ENCODE measurements around the gene DCAF6.

The DCAF6 gene

DNA sequence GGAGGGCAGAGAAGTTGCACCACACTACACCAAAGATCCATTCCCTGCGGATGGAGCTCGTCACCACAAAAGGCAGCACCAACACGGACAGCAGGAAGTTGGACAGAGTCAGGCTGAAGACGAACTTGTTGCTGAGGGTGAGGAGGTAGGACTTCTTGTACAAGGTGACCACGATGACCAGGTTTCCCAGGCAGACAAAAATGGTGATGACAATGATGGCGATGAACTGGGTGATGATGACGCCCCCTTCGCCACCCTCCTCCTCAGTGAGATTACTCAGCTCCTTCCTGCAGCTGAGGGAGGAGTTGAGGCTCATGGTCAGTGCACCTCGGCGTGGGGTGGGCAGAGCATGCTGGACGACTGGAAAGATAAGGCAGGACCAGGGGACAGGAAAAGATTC is 168.1 kb downstream of the DCAF6 start:
- peaks cover 0 to 5% of the 10 kb centered on the region in 2 experiments for H3K36me3 ChIP-seq (ENCODE audit: control insufficient read depth in 1 of 2, insufficient read depth in 2 of 2, low read length in 2 of 2)
- H2BK120ac ChIP-seq (ENCODE audit: insufficient read depth, low read length, poor library complexity) = no peak overlapping the region
- H2BK5ac ChIP-seq (ENCODE audit: low read depth, low read length, poor library complexity) = no peak overlapping the region
- H3K27me3 ChIP-seq (ENCODE audit: insufficient read depth, low read length) = no peaks in the 10 kb centered on the region
- no peak overlapping the region for H3K4ac ChIP-seq (ENCODE audit: low read depth, low read length)
- no peak overlapping the region for H2AFZ ChIP-seq (ENCODE audit: insufficient read depth, low read length, poor library complexity)
- H2AK5ac ChIP-seq (ENCODE audit: low read length) = no peak overlapping the region
- H3K79me2 ChIP-seq (ENCODE audit: control insufficient read depth, insufficient read depth, low read length, poor library complexity) = no peaks in the 10 kb centered on the region
- H3K4me1 ChIP-seq (ENCODE audit: control insufficient read depth in 1 of 2, insufficient read depth in 2 of 2, low read length in 2 of 2) = peaks cover 0 to 6% of the 10 kb centered on the region in 2 experiments
- no peak overlapping the region for H4K12ac ChIP-seq (ENCODE audit: low read depth, low read length)
- WGBS (ENCODE audit: extremely low coverage, insufficient coverage, insufficient read length) = no CpG with 5 or more reads among the region's 11 CpGs
- H3K4me2 ChIP-seq (ENCODE audit: low read length) = no peak overlapping the region
- peak overlapping the region; percentile 52 for H3K23ac ChIP-seq (ENCODE audit: low read length)
- no peak overlapping the region for H2BK12ac ChIP-seq (ENCODE audit: low read length)
- H3K4me3 ChIP-seq (ENCODE audit: low read depth, low read length) = no peak overlapping the region
- H3K9me3 ChIP-seq (ENCODE audit: insufficient read depth, low read depth, low read length) = no peaks in the 10 kb centered on the region
- no peak overlapping the region for H4K91ac ChIP-seq (ENCODE audit: low read depth, low read length)
- no peak overlapping the region for H3K18ac ChIP-seq (ENCODE audit: low read length)
- no peak overlapping the region for H4K8ac ChIP-seq (ENCODE audit: low read depth, low read length)
- DNase-seq = no peak
- no peak overlapping the region for H3K9ac ChIP-seq (ENCODE audit: low read length)
- H3K14ac ChIP-seq (ENCODE audit: low read length) = no peak overlapping the region
- no peaks in the 10 kb centered on the region for H3K79me1 ChIP-seq (ENCODE audit: low read length)
- no peak overlapping the region for H3K27ac ChIP-seq (ENCODE audit: low read depth, low read length)

DNA sequence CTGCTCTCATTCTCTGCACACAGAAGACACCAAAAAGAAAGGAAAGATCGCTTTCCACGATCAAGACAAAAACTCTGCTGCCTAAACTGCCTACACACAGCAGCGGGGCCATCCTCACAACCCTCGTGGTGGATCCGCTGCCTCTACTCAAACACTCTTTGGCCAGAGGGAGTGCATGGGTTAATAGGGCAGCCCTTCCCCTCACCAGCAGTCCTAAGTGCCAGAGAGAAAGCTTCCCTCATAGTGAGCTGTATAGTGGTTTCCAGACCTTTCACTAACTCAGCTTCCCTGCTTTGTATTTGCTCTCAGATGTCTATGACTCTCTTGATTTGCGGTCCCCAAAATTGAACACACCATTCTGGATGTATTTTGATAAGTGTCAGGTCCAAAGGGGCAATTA is 169.4 kb downstream of the DCAF6 start:
- Histone ChIP-seq H3K79me1 (ENCODE audit: low read length) (no peaks in the 10 kb centered on the region), H3K79me2 (ENCODE audit: control insufficient read depth, insufficient read depth, low read length, poor library complexity) (no peaks in the 10 kb centered on the region), H3K4me1 (ENCODE audit: control insufficient read depth in 1 of 2, insufficient read depth in 2 of 2, low read length in 2 of 2) (no peaks in the 10 kb centered on the region), H4K8ac (ENCODE audit: low read depth, low read length) (no peak overlapping the region), H3K4me3 (ENCODE audit: low read depth, low read length) (peak overlapping the region; percentile 32), H4K91ac (ENCODE audit: low read depth, low read length) (no peak overlapping the region), H4K12ac (ENCODE audit: low read depth, low read length) (no peak overlapping the region), H3K18ac (ENCODE audit: low read length) (no peak overlapping the region), H3K27me3 (ENCODE audit: insufficient read depth, low read length) (no peaks in the 10 kb centered on the region), H3K9me3 (ENCODE audit: insufficient read depth, low read depth, low read length) (no peaks in the 10 kb centered on the region), H2BK120ac (ENCODE audit: insufficient read depth, low read length, poor library complexity) (no peak overlapping the region), H3K4me2 (ENCODE audit: low read length) (no peak overlapping the region), H2AK5ac (ENCODE audit: low read length) (no peak overlapping the region), H2BK12ac (ENCODE audit: low read length) (no peak overlapping the region), H3K27ac (ENCODE audit: low read depth, low read length) (no peak overlapping the region), H3K23ac (ENCODE audit: low read length) (no peak overlapping the region), H3K4ac (ENCODE audit: low read depth, low read length) (no peak overlapping the region), H3K14ac (ENCODE audit: low read length) (no peak overlapping the region), H3K36me3 (ENCODE audit: control insufficient read depth in 1 of 2, insufficient read depth in 2 of 2, low read length in 2 of 2) (peaks cover 0 to 5% of the 10 kb centered on the region in 2 experiments), H2BK5ac (ENCODE audit: low read depth, low read length, poor library complexity) (no peak overlapping the region), H2AFZ (ENCODE audit: insufficient read depth, low read length, poor library complexity) (no peak overlapping the region), H3K9ac (ENCODE audit: low read length) (no peak overlapping the region)
- no peak for DNase-seq
- WGBS (ENCODE audit: extremely low coverage, insufficient coverage, insufficient read length) = no CpG with 5 or more reads among the region's 6 CpGs

DNA sequence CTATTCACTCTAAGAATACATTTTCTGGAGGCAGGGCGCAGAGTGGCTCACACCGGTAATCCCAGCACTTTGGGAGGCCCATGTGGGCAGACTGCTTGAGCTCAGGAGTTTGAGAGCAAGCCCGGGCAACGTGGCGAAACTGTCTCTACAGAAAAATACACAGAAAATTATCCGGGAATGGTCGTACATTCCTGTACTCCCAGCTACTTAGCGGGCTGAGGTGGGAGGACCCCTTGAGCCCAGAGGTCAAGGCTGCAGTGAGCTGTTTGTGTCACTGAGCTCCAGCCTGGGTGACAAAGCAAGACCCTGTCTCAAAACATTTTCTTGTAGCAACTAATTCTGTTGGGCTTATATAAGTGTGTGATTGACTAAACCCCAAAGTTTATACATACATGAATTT is 169.8 kb downstream of the DCAF6 start:
- no peak overlapping the region for H2BK12ac ChIP-seq (ENCODE audit: low read length)
- H3K9ac ChIP-seq (ENCODE audit: low read length) = no peak overlapping the region
- no peaks in the 10 kb centered on the region for H3K27me3 ChIP-seq (ENCODE audit: insufficient read depth, low read length)
- H4K12ac ChIP-seq (ENCODE audit: low read depth, low read length) = no peak overlapping the region
- H3K79me2 ChIP-seq (ENCODE audit: control insufficient read depth, insufficient read depth, low read length, poor library complexity) = no peaks in the 10 kb centered on the region
- no peak overlapping the region for H2AK5ac ChIP-seq (ENCODE audit: low read length)
- H3K4me2 ChIP-seq (ENCODE audit: low read length) = no peak overlapping the region
- no peaks in the 10 kb centered on the region for H3K9me3 ChIP-seq (ENCODE audit: insufficient read depth, low read depth, low read length)
- H2BK5ac ChIP-seq (ENCODE audit: low read depth, low read length, poor library complexity) = no peak overlapping the region
- H3K4me1 ChIP-seq (ENCODE audit: control insufficient read depth in 1 of 2, insufficient read depth in 2 of 2, low read length in 2 of 2) = peaks cover 0 to 3% of the 10 kb centered on the region in 2 experiments
- no CpG with 5 or more reads among the region's 8 CpGs for WGBS (ENCODE audit: extremely low coverage, insufficient coverage, insufficient read length)
- no peak overlapping the region for H4K8ac ChIP-seq (ENCODE audit: low read depth, low read length)
- H2AFZ ChIP-seq (ENCODE audit: insufficient read depth, low read length, poor library complexity) = no peak overlapping the region
- H3K4ac ChIP-seq (ENCODE audit: low read depth, low read length) = no peak overlapping the region
- H3K14ac ChIP-seq (ENCODE audit: low read length) = no peak overlapping the region
- H4K91ac ChIP-seq (ENCODE audit: low read depth, low read length) = no peak overlapping the region
- no peak overlapping the region for H3K27ac ChIP-seq (ENCODE audit: low read depth, low read length)
- no peak for DNase-seq
- H3K4me3 ChIP-seq (ENCODE audit: low read depth, low read length) = no peak overlapping the region
- H2BK120ac ChIP-seq (ENCODE audit: insufficient read depth, low read length, poor library complexity) = no peak overlapping the region
- no peaks in the 10 kb centered on the region for H3K79me1 ChIP-seq (ENCODE audit: low read length)
- H3K18ac ChIP-seq (ENCODE audit: low read length) = no peak overlapping the region
- H3K36me3 ChIP-seq (ENCODE audit: control insufficient read depth in 1 of 2, insufficient read depth in 2 of 2, low read length in 2 of 2) = peaks cover 0 to 5% of the 10 kb centered on the region in 2 experiments
- H3K23ac ChIP-seq (ENCODE audit: low read length) = no peak overlapping the region

DNA sequence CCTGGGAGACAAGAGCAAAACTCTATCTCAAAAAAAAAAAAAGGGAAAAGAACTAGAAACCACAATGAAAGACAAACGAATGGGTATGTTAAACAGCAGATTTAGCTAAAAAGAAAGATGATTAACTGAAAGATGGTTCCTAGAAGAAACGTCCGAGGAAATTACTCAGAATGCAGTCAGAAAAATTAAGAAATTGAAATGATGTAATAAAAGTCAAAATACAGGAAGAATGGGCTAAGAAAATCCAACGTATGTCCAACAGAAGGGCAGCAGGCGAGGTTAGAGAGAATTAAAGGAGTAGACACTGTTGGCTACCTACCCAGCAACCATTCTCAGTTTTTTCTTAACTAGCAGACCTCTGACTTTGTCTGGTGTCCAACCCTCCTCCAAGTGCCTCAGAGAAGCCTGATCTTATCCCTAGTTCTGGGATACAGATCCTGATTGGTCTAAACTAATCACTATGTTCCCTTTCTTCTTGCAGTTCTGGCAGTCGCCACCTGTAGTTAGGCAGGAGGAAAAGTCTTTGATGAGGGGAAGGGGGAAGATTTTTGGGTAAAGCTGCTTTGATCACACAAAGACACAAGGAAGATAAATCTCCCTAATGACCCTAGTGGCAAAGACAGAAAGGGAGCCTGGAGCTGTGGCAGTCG is 174.5 kb downstream of the DCAF6 start:
- Histone ChIP-seq H3K27me3 (ENCODE audit: insufficient read depth, low read length) (no peaks in the 10 kb centered on the region), H2AFZ (ENCODE audit: insufficient read depth, low read length, poor library complexity) (no peak overlapping the region), H2BK5ac (ENCODE audit: low read depth, low read length, poor library complexity) (no peak overlapping the region), H4K91ac (ENCODE audit: low read depth, low read length) (no peak overlapping the region), H3K79me2 (ENCODE audit: control insufficient read depth, insufficient read depth, low read length, poor library complexity) (no peaks in the 10 kb centered on the region), H4K12ac (ENCODE audit: low read depth, low read length) (no peak overlapping the region), H3K4me1 (ENCODE audit: control insufficient read depth in 1 of 2, insufficient read depth in 2 of 2, low read length in 2 of 2) (peaks cover 3 to 4% of the 10 kb centered on the region in 2 experiments), H3K9me3 (ENCODE audit: insufficient read depth, low read depth, low read length) (no peaks in the 10 kb centered on the region), H2BK120ac (ENCODE audit: insufficient read depth, low read length, poor library complexity) (no peak overlapping the region), H4K8ac (ENCODE audit: low read depth, low read length) (no peak overlapping the region), H2AK5ac (ENCODE audit: low read length) (no peak overlapping the region), H3K27ac (ENCODE audit: low read depth, low read length) (no peak overlapping the region), H3K4me2 (ENCODE audit: low read length) (no peak overlapping the region), H3K36me3 (ENCODE audit: control insufficient read depth in 1 of 2, insufficient read depth in 2 of 2, low read length in 2 of 2) (no peaks in the 10 kb centered on the region), H3K18ac (ENCODE audit: low read length) (no peak overlapping the region), H3K4ac (ENCODE audit: low read depth, low read length) (no peak overlapping the region), H2BK12ac (ENCODE audit: low read length) (no peak overlapping the region), H3K14ac (ENCODE audit: low read length) (no peak overlapping the region), H3K79me1 (ENCODE audit: low read length) (no peaks in the 10 kb centered on the region), H3K23ac (ENCODE audit: low read length) (no peak overlapping the region), H3K9ac (ENCODE audit: low read length) (no peak overlapping the region), H3K4me3 (ENCODE audit: low read depth, low read length) (no peak overlapping the region)
- no CpG with 5 or more reads among the region's 7 CpGs for WGBS (ENCODE audit: extremely low coverage, insufficient coverage, insufficient read length)
- DNase-seq = no peak

Measured in trophoblast cell (in vitro differentiated cells and primary cell).